Small intestine (tissue), 7 donors: Measurements from ENCODE around the gene FAM20C. TPM values are rescaled to one million over a fixed set of nuclear protein-coding genes. Genes with fewer than 3 reads are reported as not detected.

Experiments
- DNase-seq, 2 donors: peaks; one replicate each; pipeline versions ENCODE4 v3.0.0 to v3.0.0-alpha.2; 2013
- FAIRE-seq: peaks from 2 replicates; lab custom pipeline; 2012; peaks lifted over from hg19 to GRCh38; lab: Jason Lieb, UNC
- H3K27ac ChIP-seq, 3 donors: one replicate each; pipeline ENCODE4 v1.5.1; 2013; ENCODE audit warnings: low read length in 2 of 3, mild to moderate bottlenecking in 2 of 3, control low read depth in 1 of 3, inconsistent platforms in 1 of 3, low read depth in 1 of 3, moderate library complexity in 1 of 3
- H3K27me3 ChIP-seq, 3 donors: one replicate each; pipeline ENCODE4 v1.6.1; 2013; ENCODE audit warnings: low read length in 3 of 3, inconsistent platforms in 1 of 3; ENCODE audit not compliant: control insufficient read depth in 3 of 3, insufficient read depth in 3 of 3
- H3K36me3 ChIP-seq, 3 donors: one replicate each; pipeline ENCODE4 v1.6.1; 2013; ENCODE audit warnings: low read length in 3 of 3, inconsistent platforms in 1 of 3, low read depth in 1 of 3, mild to moderate bottlenecking in 1 of 3, moderate library complexity in 1 of 3; ENCODE audit not compliant: control insufficient read depth in 3 of 3, insufficient read depth in 2 of 3
- H3K4me1 ChIP-seq, 3 donors: one replicate each; pipeline ENCODE4 v1.6.1; 2013; ENCODE audit warnings: low read length in 2 of 3, inconsistent platforms in 1 of 3, low read depth in 1 of 3, mild to moderate bottlenecking in 1 of 3, moderate library complexity in 1 of 3; ENCODE audit not compliant: control insufficient read depth in 3 of 3, insufficient read depth in 2 of 3
- H3K4me3 ChIP-seq, 3 donors: one replicate each; pipeline ENCODE4 v1.5.1; 2013; ENCODE audit warnings: low read length in 3 of 3, control low read depth in 1 of 3, inconsistent platforms in 1 of 3, low read depth in 1 of 3, mild to moderate bottlenecking in 1 of 3, moderate library complexity in 1 of 3
- H3K9me3 ChIP-seq, 2 donors: one replicate each; pipeline ENCODE4 v1.6.1; 2013; ENCODE audit warnings: low read depth in 1 of 2, low read length in 1 of 2; ENCODE audit not compliant: control insufficient read depth in 2 of 2, insufficient read depth in 1 of 2
- WGBS, 3 donors: extraction: QIAGEN DNeasy Blood & Tissue Kit; methylation state at CpG; one replicate each; pipeline ENCODE4 v1.1.7; 2013; 5-methylcytosine and 5-hydroxymethylcytosine counted together
- polyA plus RNA-seq, 4 donors: library from polyadenylated mRNA; stranded (reverse) in 3 of 4; unstranded in 1 of 4; fragments of 200-250 nt in 3 of 4; fragments of 120-200 nt in 1 of 4; gene quantifications; one replicate each; pipeline versions ENCODE4 v1.2.1 to v1.2.3, GENCODE V29; 2013
- donor health status: healthy with polysubstance abuse.
- donor health status: control.
- donor health status: control.
- donor health status: Bipolar disorder and iron deficiency.
- donor health status: healthy.

The FAM20C gene
- polyA plus RNA-seq, 4 donors, result 19.7 to 69.4 (median 32.1) TPM

DNA sequence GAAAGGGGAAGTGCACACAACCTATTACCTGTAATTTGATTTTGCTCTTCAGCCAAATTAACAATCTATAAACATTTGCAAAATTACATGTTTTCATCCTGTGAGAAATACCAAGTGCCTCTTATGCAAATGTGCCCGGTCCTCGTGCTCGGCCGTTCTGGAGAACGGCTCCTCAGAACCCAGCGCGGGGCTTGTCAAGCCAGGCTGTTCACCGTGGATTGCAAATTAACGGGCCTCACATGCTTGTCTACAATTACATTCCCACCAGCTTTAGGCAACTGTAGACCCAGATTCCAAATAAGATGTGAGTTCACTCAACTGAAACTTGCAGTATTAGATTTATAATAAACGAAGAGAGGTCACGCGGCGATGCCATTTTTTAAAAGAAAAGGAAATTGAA, 106.4 kb downstream of the FAM20C start:
- Histone ChIP-seq H3K36me3 (no peaks in the 10 kb centered on the region), H3K27ac (no peak overlapping the region), H3K4me3 (no peak overlapping the region), H3K4me1 (peaks cover 0 to 21% (median 0%) of the 10 kb centered on the region in 3 donors), H3K27me3 (no peaks in the 10 kb centered on the region), H3K9me3 (no peaks in the 10 kb centered on the region)
- WGBS, 3 donors, result 83 to 92% (median 86%) methylated on average over 13 of the region's 13 CpGs
- FAIRE-seq (no peak), DNase-seq (no peak)

- FAIRE-seq, result no peak
- H3K4me1 ChIP-seq, result peaks cover 0 to 17% (median 0%) of the 10 kb centered on the region in 3 donors
- no peaks in the 10 kb centered on the region for H3K27me3 ChIP-seq
- H3K4me3 ChIP-seq, result no peak overlapping the region
- H3K27ac ChIP-seq, result no peak overlapping the region
- H3K9me3 ChIP-seq, result no peaks in the 10 kb centered on the region
- DNase-seq, result no peak
- H3K36me3 ChIP-seq, result no peaks in the 10 kb centered on the region
- WGBS, 3 donors, result 90 to 93% (median 93%) methylated on average over 15 of the region's 15 CpGs
These were observed 106.8 kb downstream of the FAM20C start for GRCh38 chr7:299169-299568.

- Histone ChIP-seq H3K4me3 (no peak overlapping the region), H3K36me3 (no peaks in the 10 kb centered on the region), H3K9me3 (no peaks in the 10 kb centered on the region), H3K27me3 (no peaks in the 10 kb centered on the region), H3K27ac (no peak overlapping the region), H3K4me1 (peaks cover 0 to 13% (median 0%) of the 10 kb centered on the region in 3 donors)
- DNase-seq (no peak), FAIRE-seq (no peak)
- WGBS, 3 donors, result 89 to 92% (median 90%) methylated on average over 16 of the region's 16 CpGs
These were observed 107.3 kb downstream of the FAM20C start for GRCh38 chr7:299628-300027.

GRCh38 chr7:300048-300447, 107.7 kb downstream of the FAM20C start:
- H3K4me1 ChIP-seq, result peaks cover 0 to 9% (median 0%) of the 10 kb centered on the region in 3 donors
- no peak for DNase-seq
- H3K27ac ChIP-seq, result no peak overlapping the region
- H3K36me3 ChIP-seq, result no peaks in the 10 kb centered on the region
- 89 to 94% (median 92%) methylated on average over 10 of the region's 10 CpGs for WGBS, 3 donors
- H3K4me3 ChIP-seq, result no peak overlapping the region
- FAIRE-seq, result no peak
- no peaks in the 10 kb centered on the region for H3K27me3 ChIP-seq
- no peaks in the 10 kb centered on the region for H3K9me3 ChIP-seq

- no peak for FAIRE-seq
These were observed 108.3 kb downstream of the FAM20C start for GRCh38 chr7:300546-301290.

DNA sequence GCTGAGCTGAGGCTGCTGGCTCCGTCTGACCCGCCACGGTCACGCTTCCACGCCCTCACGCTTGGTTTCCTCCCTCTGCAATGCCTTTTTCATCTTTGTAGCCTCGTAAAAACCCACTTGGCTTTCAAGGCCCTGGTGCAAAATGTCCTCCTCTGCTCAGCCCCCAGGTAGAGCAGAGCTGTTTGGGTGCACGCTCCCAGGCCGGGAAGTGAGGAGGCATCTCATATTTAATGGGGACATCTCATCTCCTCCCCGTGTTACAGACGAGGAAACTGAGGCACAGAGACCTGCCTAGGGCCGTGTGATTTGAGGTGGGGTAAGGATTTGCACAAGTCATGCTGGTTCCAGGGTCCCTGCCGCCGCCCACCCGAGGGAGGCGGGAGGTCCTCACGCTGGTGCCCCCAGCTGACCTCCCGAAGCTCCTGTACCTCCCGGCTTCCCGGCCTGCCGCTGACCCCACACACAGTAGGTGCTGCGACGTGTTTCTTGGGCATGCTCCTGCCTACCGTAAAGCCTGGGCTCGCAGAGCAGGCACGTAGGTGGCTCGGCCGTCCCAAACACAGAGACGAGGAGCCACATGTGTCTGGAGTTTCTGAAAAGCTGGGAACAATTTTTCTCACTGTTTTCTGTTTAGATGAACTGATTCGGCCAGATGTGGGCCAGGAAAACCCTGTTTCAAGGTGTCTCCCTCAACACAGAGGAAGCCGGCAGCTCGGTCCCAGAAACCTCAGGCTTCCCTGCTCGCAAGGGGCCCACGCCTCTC, 109.1 kb downstream of the FAM20C start:
- no peaks in the 10 kb centered on the region for H3K9me3 ChIP-seq
- H3K4me1 ChIP-seq, result no peaks in the 10 kb centered on the region
- no peak overlapping the region for H3K27ac ChIP-seq
- 87 to 90% (median 88%) methylated on average over 34 of the region's 34 CpGs for WGBS, 3 donors
- DNase-seq (no peak), FAIRE-seq (no peak)
- H3K4me3 ChIP-seq, result no peak overlapping the region
- no peaks in the 10 kb centered on the region for H3K27me3 ChIP-seq
- no peaks in the 10 kb centered on the region for H3K36me3 ChIP-seq

More at GRCh38 chr7:300546-301290, 108.3 kb downstream of the FAM20C start:
- Histone ChIP-seq H3K4me3 (no peak overlapping the region), H3K36me3 (no peaks in the 10 kb centered on the region), H3K4me1 (peaks cover 0 to 2% (median 0%) of the 10 kb centered on the region in 3 donors), H3K27me3 (no peaks in the 10 kb centered on the region), H3K27ac (no peak overlapping the region), H3K9me3 (no peaks in the 10 kb centered on the region)
- DNase-seq, result no peak
- WGBS, 3 donors, result 90 to 95% (median 94%) methylated on average over 13 of the region's 13 CpGs

- WGBS, 3 donors, result 90 to 94% (median 93%) methylated on average over 18 of the region's 18 CpGs
- DNase-seq (no peak), FAIRE-seq (no peak)
- Histone ChIP-seq H3K4me1 (no peaks in the 10 kb centered on the region), H3K27me3 (no peaks in the 10 kb centered on the region), H3K4me3 (no peak overlapping the region), H3K9me3 (no peaks in the 10 kb centered on the region), H3K27ac (no peak overlapping the region), H3K36me3 (no peaks in the 10 kb centered on the region)
These were observed 110.0 kb downstream of the FAM20C start for GRCh38 chr7:302054-302992.

- Histone ChIP-seq H3K27me3 (no peaks in the 10 kb centered on the region), H3K36me3 (no peaks in the 10 kb centered on the region), H3K4me1 (no peaks in the 10 kb centered on the region), H3K9me3 (no peaks in the 10 kb centered on the region), H3K4me3 (no peak overlapping the region), H3K27ac (no peak overlapping the region)
- 90 to 95% (median 92%) methylated on average over 10 to 11 of the region's 11 CpGs for WGBS, 3 donors
- FAIRE-seq (no peak), DNase-seq (no peak)
These were observed 111.1 kb downstream of the FAM20C start for GRCh38 chr7:303425-303824.
